HepG2 (cell line): ENCODE results near the gene ATG5. TPM values are rescaled to one million over a fixed set of nuclear protein-coding genes. Genes with fewer than 3 reads are reported as not detected.

ENCODE experiments used
- HNRNPK ChIP-seq: fragments of 200-400 bp; formaldehyde crosslinking; IDR thresholded peaks from 2 replicates; pipeline ENCODE4 v1.6.1; 2018; ENCODE audit warnings: low read length, low read depth, moderate library complexity, mild to moderate bottlenecking; ENCODE audit not compliant: poor library complexity, severe bottlenecking
- HOXA5 ChIP-seq: sonication (generic); formaldehyde crosslinking; IDR thresholded peaks from 2 replicates; pipeline ENCODE4 v1.4.0; 2020; ENCODE audit warnings: missing genetic modification reagents
- HOXA9 ChIP-seq: sonication (generic); formaldehyde crosslinking; IDR thresholded peaks from 2 replicates; pipeline ENCODE4 v1.8.1; 2022; ENCODE audit warnings: missing genetic modification reagents, mild to moderate bottlenecking, moderate library complexity, borderline replicate concordance
- KMT2A ChIP-seq: sonication (generic); formaldehyde crosslinking; IDR thresholded peaks from 2 replicates; pipeline ENCODE4 v1.4.0; 2020; ENCODE audit warnings: missing genetic modification reagents
- NRL ChIP-seq: sonication (generic); formaldehyde crosslinking; IDR thresholded peaks from 2 replicates; pipeline ENCODE4 v1.5.0; 2020; ENCODE audit warnings: missing genetic modification reagents, mild to moderate bottlenecking, moderate library complexity, borderline replicate concordance
- POLR2G ChIP-seq: fragments of 200-400 bp; formaldehyde crosslinking; IDR thresholded peaks from 2 replicates; pipeline ENCODE4 v1.6.1; 2018; ENCODE audit warnings: mild to moderate bottlenecking, low read depth, low read length, moderate library complexity
- ZFP36 ChIP-seq: fragments of 150-350 bp; IDR thresholded peaks from 2 replicates; pipeline ENCODE4 v1.6.1; 2018; ENCODE audit warnings: borderline replicate concordance, low read length, low read depth; ENCODE audit not compliant: partially characterized antibody
- ZNF160 ChIP-seq: sonication (generic); formaldehyde crosslinking; IDR thresholded peaks from 2 replicates; pipeline ENCODE4 v1.8.0; 2022; ENCODE audit warnings: mild to moderate bottlenecking, inconsistent platforms, missing genetic modification reagents
- ZNF678 ChIP-seq: sonication (generic); formaldehyde crosslinking; IDR thresholded peaks from 2 replicates; pipeline ENCODE4 v1.4.0; 2020; ENCODE audit warnings: mild to moderate bottlenecking, missing genetic modification reagents
- ZNF83 ChIP-seq: sonication (generic); formaldehyde crosslinking; IDR thresholded peaks from 2 replicates; pipeline ENCODE4 v1.4.0; 2020; ENCODE audit warnings: missing genetic modification reagents, mild to moderate bottlenecking, borderline replicate concordance
- polyA plus RNA-seq, 8 experiments: library from polyadenylated mRNA; depleted of rRNA in 3 of 8; stranded (reverse) in 7 of 8; unstranded in 1 of 8; fragments of >200 nt; fragmentation: Illumina TruSeq in 4 of 8; extraction: Trizol in 4 of 8; gene quantifications; 2 replicates each; pipeline versions ENCODE4 v1.2.1 to v1.2.3, GENCODE V29; 2011 to 2016; ENCODE audit warnings: low read depth in 4 of 8, missing spikeins in 1 of 8, mixed read lengths in 1 of 8; ENCODE audit not compliant: insufficient read depth in 1 of 8
- total RNA-seq, 5 experiments: library from RNA; depleted of rRNA; stranded (reverse); fragments of >200 nt; fragmentation: Illumina TruSeq; extraction: Trizol; gene quantifications; 2 replicates each; pipeline ENCODE4 v1.2.3, GENCODE V29; 2016; ENCODE audit warnings: low read depth in 1 of 5
- TF ChIP-seq, protein P1 (sequence below): sonication (generic); formaldehyde crosslinking; IDR thresholded peaks from 2 replicates; pipeline ENCODE4 v1.4.0; 2020; ENCODE audit warnings: missing genetic modification reagents
- TF ChIP-seq, protein P2 (sequence below): sonication (generic); formaldehyde crosslinking; IDR thresholded peaks from 2 replicates; pipeline ENCODE4 v1.4.0; 2020; ENCODE audit warnings: missing genetic modification reagents, mild to moderate bottlenecking, borderline replicate concordance
- TF ChIP-seq, protein P3 (sequence below): sonication (generic); formaldehyde crosslinking; IDR thresholded peaks from 2 replicates; pipeline ENCODE4 v1.9.0; 2021; ENCODE audit warnings: missing genetic modification reagents, mild to moderate bottlenecking, borderline replicate concordance

Gene ATG5
- total and polyA plus RNA-seq, 2 of the 13 experiments (the other 11 are each of a cell fraction or from before 2014, with no cell fraction given) = 21.3 to 48.0 TPM

DNA sequence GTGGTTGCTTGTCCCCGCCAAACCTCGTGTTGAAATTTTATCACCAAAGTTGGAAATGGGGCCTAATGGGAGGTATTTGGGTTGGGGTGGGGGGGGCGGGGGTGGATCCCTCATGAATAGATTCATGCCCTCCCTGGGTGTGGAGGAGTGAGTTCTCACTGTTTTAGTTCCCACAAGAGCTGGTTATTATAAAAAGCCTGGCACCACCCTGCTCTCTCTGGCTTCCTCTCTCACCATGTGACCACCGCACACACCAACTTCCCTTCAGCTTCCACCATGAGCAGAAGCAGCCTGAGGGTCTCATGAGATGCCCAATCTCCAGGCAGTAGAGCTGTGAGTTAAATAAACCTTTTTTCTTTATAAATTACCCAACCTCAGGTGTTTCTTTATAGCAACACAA, 128.1 kb downstream of the ATG5 start (continued):
- TF ChIP-seq, protein P1, sequence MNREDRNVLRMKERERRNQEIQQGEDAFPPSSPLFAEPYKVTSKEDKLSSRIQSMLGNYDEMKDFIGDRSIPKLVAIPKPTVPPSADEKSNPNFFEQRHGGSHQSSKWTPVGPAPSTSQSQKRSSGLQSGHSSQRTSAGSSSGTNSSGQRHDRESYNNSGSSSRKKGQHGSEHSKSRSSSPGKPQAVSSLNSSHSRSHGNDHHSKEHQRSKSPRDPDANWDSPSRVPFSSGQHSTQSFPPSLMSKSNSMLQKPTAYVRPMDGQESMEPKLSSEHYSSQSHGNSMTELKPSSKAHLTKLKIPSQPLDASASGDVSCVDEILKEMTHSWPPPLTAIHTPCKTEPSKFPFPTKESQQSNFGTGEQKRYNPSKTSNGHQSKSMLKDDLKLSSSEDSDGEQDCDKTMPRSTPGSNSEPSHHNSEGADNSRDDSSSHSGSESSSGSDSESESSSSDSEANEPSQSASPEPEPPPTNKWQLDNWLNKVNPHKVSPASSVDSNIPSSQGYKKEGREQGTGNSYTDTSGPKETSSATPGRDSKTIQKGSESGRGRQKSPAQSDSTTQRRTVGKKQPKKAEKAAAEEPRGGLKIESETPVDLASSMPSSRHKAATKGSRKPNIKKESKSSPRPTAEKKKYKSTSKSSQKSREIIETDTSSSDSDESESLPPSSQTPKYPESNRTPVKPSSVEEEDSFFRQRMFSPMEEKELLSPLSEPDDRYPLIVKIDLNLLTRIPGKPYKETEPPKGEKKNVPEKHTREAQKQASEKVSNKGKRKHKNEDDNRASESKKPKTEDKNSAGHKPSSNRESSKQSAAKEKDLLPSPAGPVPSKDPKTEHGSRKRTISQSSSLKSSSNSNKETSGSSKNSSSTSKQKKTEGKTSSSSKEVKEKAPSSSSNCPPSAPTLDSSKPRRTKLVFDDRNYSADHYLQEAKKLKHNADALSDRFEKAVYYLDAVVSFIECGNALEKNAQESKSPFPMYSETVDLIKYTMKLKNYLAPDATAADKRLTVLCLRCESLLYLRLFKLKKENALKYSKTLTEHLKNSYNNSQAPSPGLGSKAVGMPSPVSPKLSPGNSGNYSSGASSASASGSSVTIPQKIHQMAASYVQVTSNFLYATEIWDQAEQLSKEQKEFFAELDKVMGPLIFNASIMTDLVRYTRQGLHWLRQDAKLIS = no peak
- TF ChIP-seq NRL (CRISPR knock-in tag) (no peak), KMT2A (no peak), POLR2G (no peak), ZNF83 (CRISPR knock-in tag) (no peak), ZFP36 (no peak), HOXA9 (CRISPR knock-in tag) (no peak), HNRNPK (no peak), HOXA5 (CRISPR knock-in tag) (no peak), ZNF160 (CRISPR knock-in tag) (no peak), ZNF678 (CRISPR knock-in tag) (no peak)
- TF ChIP-seq, protein P2, sequence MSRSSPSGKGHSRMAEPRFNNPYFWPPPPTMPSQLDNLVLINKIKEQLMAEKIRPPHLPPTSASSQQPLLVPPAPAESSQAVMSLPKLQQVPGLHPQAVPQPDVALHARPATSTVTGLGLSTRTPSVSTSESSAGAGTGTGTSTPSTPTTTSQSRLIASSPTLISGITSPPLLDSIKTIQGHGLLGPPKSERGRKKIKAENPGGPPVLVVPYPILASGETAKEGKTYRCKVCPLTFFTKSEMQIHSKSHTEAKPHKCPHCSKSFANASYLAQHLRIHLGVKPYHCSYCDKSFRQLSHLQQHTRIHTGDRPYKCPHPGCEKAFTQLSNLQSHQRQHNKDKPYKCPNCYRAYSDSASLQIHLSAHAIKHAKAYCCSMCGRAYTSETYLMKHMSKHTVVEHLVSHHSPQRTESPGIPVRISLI (CRISPR knock-in tag) = no peak
- TF ChIP-seq, protein P3, sequence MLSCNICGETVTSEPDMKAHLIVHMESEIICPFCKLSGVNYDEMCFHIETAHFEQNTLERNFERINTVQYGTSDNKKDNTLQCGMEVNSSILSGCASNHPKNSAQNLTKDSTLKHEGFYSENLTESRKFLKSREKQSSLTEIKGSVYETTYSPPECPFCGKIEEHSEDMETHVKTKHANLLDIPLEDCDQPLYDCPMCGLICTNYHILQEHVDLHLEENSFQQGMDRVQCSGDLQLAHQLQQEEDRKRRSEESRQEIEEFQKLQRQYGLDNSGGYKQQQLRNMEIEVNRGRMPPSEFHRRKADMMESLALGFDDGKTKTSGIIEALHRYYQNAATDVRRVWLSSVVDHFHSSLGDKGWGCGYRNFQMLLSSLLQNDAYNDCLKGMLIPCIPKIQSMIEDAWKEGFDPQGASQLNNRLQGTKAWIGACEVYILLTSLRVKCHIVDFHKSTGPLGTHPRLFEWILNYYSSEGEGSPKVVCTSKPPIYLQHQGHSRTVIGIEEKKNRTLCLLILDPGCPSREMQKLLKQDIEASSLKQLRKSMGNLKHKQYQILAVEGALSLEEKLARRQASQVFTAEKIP (CRISPR knock-in tag) = no peak
